ENCODE results near the gene DCK. TPM values are rescaled to one million over a fixed set of nuclear protein-coding genes. Genes with fewer than 3 reads are reported as not detected.

The DCK gene
- total RNA-seq = 10 to 100 TPM; 19.9 to 20.6 TPM

- no peaks in the 10 kb centered on the region for H3K27me3 Mint-ChIP-seq
- peak; percentile 96 to 97 for ATAC-seq
- H3K9me3 Mint-ChIP-seq = no peaks in the 10 kb centered on the region
- H3K4me1 Mint-ChIP-seq (ENCODE audit: low read depth in 2 of 2) = peaks cover 40 to 41% of the 10 kb centered on the region in 2 donors
- peak within 1 kb of the TSS; percentile 99 for H3K4me3 Mint-ChIP-seq
- peak; percentile 93 for DNase-seq (ENCODE audit: low spot score)
- H3K36me3 Mint-ChIP-seq = peaks cover 11% of the 10 kb centered on the region
- H3K27ac Mint-ChIP-seq = peak within 1 kb of the TSS; percentile 76 to 94
These were observed at the start of gene DCK for GRCh38 chr4:70993181-70994068. Gene DCK (plus strand): TSS chr4:70993649. CDS start chr4:70993836, 187 bp downstream.

- H3K36me3 Mint-ChIP-seq = no peaks in the 10 kb centered on the region
- no peak overlapping the region for H3K27ac Mint-ChIP-seq
- ATAC-seq = no peak
- H3K4me1 Mint-ChIP-seq (ENCODE audit: low read depth in 2 of 2) = peaks cover 8 to 23% of the 10 kb centered on the region in 2 donors
- no peak for DNase-seq (ENCODE audit: low spot score)
- H3K4me3 Mint-ChIP-seq = no peak overlapping the region
- H3K27me3 Mint-ChIP-seq = no peaks in the 10 kb centered on the region
- H3K9me3 Mint-ChIP-seq = no peaks in the 10 kb centered on the region
These were observed 48.4 kb upstream of the DCK start for GRCh38 chr4:70945046-70945445.

GRCh38 chr4:70945452-70946055, 47.9 kb upstream of the DCK start:
- Mint-ChIP-seq H3K27me3 (no peaks in the 10 kb centered on the region), H3K4me1 (ENCODE audit: low read depth in 2 of 2) (peaks cover 7 to 21% of the 10 kb centered on the region in 2 donors), H3K9me3 (no peaks in the 10 kb centered on the region), H3K4me3 (no peak overlapping the region), H3K36me3 (no peaks in the 10 kb centered on the region), H3K27ac (no peak overlapping the region)
- ATAC-seq = no peak
- no peak for DNase-seq (ENCODE audit: low spot score)

- peaks cover 9 to 21% of the 10 kb centered on the region in 2 donors for H3K4me1 Mint-ChIP-seq (ENCODE audit: low read depth in 2 of 2)
- no peaks in the 10 kb centered on the region for H3K36me3 Mint-ChIP-seq
- no peaks in the 10 kb centered on the region for H3K9me3 Mint-ChIP-seq
- no peak overlapping the region for H3K4me3 Mint-ChIP-seq
- DNase-seq (ENCODE audit: low spot score) (no peak), ATAC-seq (no peak)
- no peaks in the 10 kb centered on the region for H3K27me3 Mint-ChIP-seq
- no peak overlapping the region for H3K27ac Mint-ChIP-seq
These were observed 46.5 kb upstream of the DCK start for GRCh38 chr4:70946939-70947338.

GRCh38 chr4:70948665-70949260, 44.7 kb upstream of the DCK start:
- ATAC-seq (no peak), DNase-seq (ENCODE audit: low spot score) (no peak)
- no peak overlapping the region for H3K4me3 Mint-ChIP-seq
- no peak overlapping the region for H3K27ac Mint-ChIP-seq
- no peaks in the 10 kb centered on the region for H3K9me3 Mint-ChIP-seq
- no peaks in the 10 kb centered on the region for H3K27me3 Mint-ChIP-seq
- peaks cover 9 to 21% of the 10 kb centered on the region in 2 donors for H3K4me1 Mint-ChIP-seq (ENCODE audit: low read depth in 2 of 2)
- H3K36me3 Mint-ChIP-seq = no peaks in the 10 kb centered on the region

GRCh38 chr4:70954032-70954431, 39.4 kb upstream of the DCK start:
- Mint-ChIP-seq H3K36me3 (no peaks in the 10 kb centered on the region), H3K4me3 (no peak overlapping the region), H3K27me3 (no peaks in the 10 kb centered on the region), H3K9me3 (no peaks in the 10 kb centered on the region), H3K27ac (no peak overlapping the region), H3K4me1 (ENCODE audit: low read depth in 2 of 2) (peaks cover 0 to 6% of the 10 kb centered on the region in 2 donors)
- DNase-seq (ENCODE audit: low spot score) (no peak), ATAC-seq (no peak)

- Mint-ChIP-seq H3K4me1 (ENCODE audit: low read depth in 2 of 2) (peaks cover 0 to 3% of the 10 kb centered on the region in 2 donors), H3K9me3 (no peaks in the 10 kb centered on the region)
- no peak for ATAC-seq
These were observed 36.8 kb upstream of the DCK start for GRCh38 chr4:70956549-70957210.

GRCh38 chr4:70958681-70959080, 34.8 kb upstream of the DCK start:
- Mint-ChIP-seq H3K27me3 (no peaks in the 10 kb centered on the region), H3K27ac (no peak overlapping the region), H3K4me3 (no peak overlapping the region), H3K9me3 (no peaks in the 10 kb centered on the region), H3K4me1 (ENCODE audit: low read depth in 2 of 2) (peaks cover 0 to 3% of the 10 kb centered on the region in 2 donors), H3K36me3 (no peaks in the 10 kb centered on the region)
- no peak for ATAC-seq
- DNase-seq (ENCODE audit: low spot score) = no peak

More at GRCh38 chr4:70956549-70957210, 36.8 kb upstream of the DCK start:
- H3K4me3 Mint-ChIP-seq = no peak overlapping the region
- DNase-seq (ENCODE audit: low spot score) = no peak
- no peak overlapping the region for H3K27ac Mint-ChIP-seq
- no peaks in the 10 kb centered on the region for H3K36me3 Mint-ChIP-seq
- H3K27me3 Mint-ChIP-seq = no peaks in the 10 kb centered on the region

GRCh38 chr4:70969076-70969475, 24.4 kb upstream of the DCK start:
- Mint-ChIP-seq H3K9me3 (no peaks in the 10 kb centered on the region), H3K27me3 (no peaks in the 10 kb centered on the region), H3K4me1 (ENCODE audit: low read depth in 2 of 2) (peaks cover 0 to 3% of the 10 kb centered on the region in 2 donors), H3K27ac (no peak overlapping the region), H3K36me3 (no peaks in the 10 kb centered on the region), H3K4me3 (no peak overlapping the region)
- DNase-seq (ENCODE audit: low spot score) (no peak), ATAC-seq (no peak)

- H3K27ac Mint-ChIP-seq = no peak overlapping the region
- peaks cover 4% of the 10 kb centered on the region for H3K36me3 Mint-ChIP-seq
- ATAC-seq (no peak), DNase-seq (ENCODE audit: low spot score) (no peak)
- no peaks in the 10 kb centered on the region for H3K27me3 Mint-ChIP-seq
- no peaks in the 10 kb centered on the region for H3K9me3 Mint-ChIP-seq
- no peaks in the 10 kb centered on the region for H3K4me1 Mint-ChIP-seq (ENCODE audit: low read depth in 2 of 2)
- no peak overlapping the region for H3K4me3 Mint-ChIP-seq
These were observed 17.2 kb upstream of the DCK start for GRCh38 chr4:70976252-70976651.

GRCh38 chr4:70979445-70980008, 13.9 kb upstream of the DCK start:
- ATAC-seq = no peak
- Mint-ChIP-seq H3K27me3 (no peaks in the 10 kb centered on the region), H3K36me3 (peaks cover 1% of the 10 kb centered on the region), H3K27ac (no peak overlapping the region), H3K4me1 (ENCODE audit: low read depth in 2 of 2) (no peaks in the 10 kb centered on the region), H3K9me3 (no peaks in the 10 kb centered on the region), H3K4me3 (no peak overlapping the region)
- no peak for DNase-seq (ENCODE audit: low spot score)

- Mint-ChIP-seq H3K27me3 (no peaks in the 10 kb centered on the region), H3K4me3 (no peak overlapping the region), H3K4me1 (ENCODE audit: low read depth in 2 of 2) (no peaks in the 10 kb centered on the region), H3K9me3 (no peaks in the 10 kb centered on the region), H3K27ac (no peak overlapping the region), H3K36me3 (no peaks in the 10 kb centered on the region)
- DNase-seq (ENCODE audit: low spot score) (no peak), ATAC-seq (no peak)
These were observed 13.3 kb upstream of the DCK start for GRCh38 chr4:70980196-70980595.

GRCh38 chr4:70984106-70984505, 9.3 kb upstream of the DCK start:
- H3K27me3 Mint-ChIP-seq = no peaks in the 10 kb centered on the region
- no peaks in the 10 kb centered on the region for H3K4me1 Mint-ChIP-seq (ENCODE audit: low read depth in 2 of 2)
- H3K27ac Mint-ChIP-seq = no peak overlapping the region
- H3K36me3 Mint-ChIP-seq = no peaks in the 10 kb centered on the region
- H3K9me3 Mint-ChIP-seq = no peaks in the 10 kb centered on the region
- DNase-seq (ENCODE audit: low spot score) = no peak
- H3K4me3 Mint-ChIP-seq = no peak overlapping the region
- no peak for ATAC-seq

Data from natural killer cell treated with Interleukin-12 subunit alpha and Interleukin-12 subunit beta and Interleukin-15 and Interleukin-18, amount 100 ng/mL, for 72 hours (primary cell).